Amygdala (tissue), 56 donors: ENCODE results near the gene SLC25A11.
A peak's percentile ranks its signal among the peaks of the same experiment; 100 is the strongest.

Source experiments
- DNase-seq, 56 donors: peaks; one replicate each; lab custom pipeline; 2025; lab: John Stamatoyannopoulos, UW

The SLC25A11 gene

GRCh38 chr17:4898351-4898750 lies 41.5 kb downstream of the SLC25A11 start:
- no peak for DNase-seq

GRCh38 chr17:4897785-4898184 lies 42.1 kb downstream of the SLC25A11 start:
- no peak for DNase-seq

GRCh38 chr17:4897198-4897687 lies 42.6 kb downstream of the SLC25A11 start:
- DNase-seq = peak in 1 of 56 donors; percentile 21

- no peak for DNase-seq
Measured at GRCh38 chr17:4896332-4897197, 43.3 kb downstream of the SLC25A11 start.

GRCh38 chr17:4895657-4896331 lies 44.1 kb downstream of the SLC25A11 start:
- no peak for DNase-seq

GRCh38 chr17:4895121-4895520 lies 44.7 kb downstream of the SLC25A11 start:
- no peak for DNase-seq

GRCh38 chr17:4893721-4894560 lies 45.9 kb downstream of the SLC25A11 start:
- no peak for DNase-seq

- no peak for DNase-seq
Measured at GRCh38 chr17:4893272-4893671, 46.6 kb downstream of the SLC25A11 start.

- DNase-seq = no peak
Measured at GRCh38 chr17:4892499-4893221, 47.2 kb downstream of the SLC25A11 start.

GRCh38 chr17:4891411-4892410 lies 48.1 kb downstream of the SLC25A11 start:
- no peak for DNase-seq

GRCh38 chr17:4887581-4887980 lies 52.3 kb downstream of the SLC25A11 start:
- DNase-seq = no peak
